ENCODE data around the gene ARF5. TPM values are rescaled to one million over a fixed set of nuclear protein-coding genes. Genes with fewer than 3 reads are reported as not detected.

ARF5 gene
- total RNA-seq, 1 donor from 2014 or later: 137 TPM

- no peaks in the 10 kb centered on the region for H3K9me3 Mint-ChIP-seq (ENCODE audit: low read depth)
- no peak for TF ChIP-seq CTCF (IDR thresholded peaks at IDR 0.05)
- peaks cover 22% of the 10 kb centered on the region for H3K4me1 Mint-ChIP-seq (ENCODE audit: low read depth)
- no peak overlapping the region for H3K27ac Mint-ChIP-seq (ENCODE audit: unreplicated experiment)
- DNase-seq (ENCODE audit: low spot score): no peak
- H3K27me3 Mint-ChIP-seq (ENCODE audit: low read depth): no peaks in the 10 kb centered on the region
- H3K36me3 Mint-ChIP-seq (ENCODE audit: low read depth): no peaks in the 10 kb centered on the region
- H3K4me3 Mint-ChIP-seq (ENCODE audit: unreplicated experiment): no peak overlapping the region
Observed at GRCh38 chr7:127635659-127636285, 47.6 kb downstream of the ARF5 start.

GRCh38 chr7:127638197-127638596 lies 50.0 kb downstream of the ARF5 start:
- H3K9me3 Mint-ChIP-seq (ENCODE audit: low read depth): no peaks in the 10 kb centered on the region
- peaks cover 19% of the 10 kb centered on the region for H3K4me1 Mint-ChIP-seq (ENCODE audit: low read depth)
- no peaks in the 10 kb centered on the region for H3K36me3 Mint-ChIP-seq (ENCODE audit: low read depth)
- no peak overlapping the region for H3K27ac Mint-ChIP-seq (ENCODE audit: unreplicated experiment)
- DNase-seq (ENCODE audit: low spot score): no peak
- no peak for TF ChIP-seq CTCF (IDR thresholded peaks at IDR 0.05)
- no peaks in the 10 kb centered on the region for H3K27me3 Mint-ChIP-seq (ENCODE audit: low read depth)
- no peak overlapping the region for H3K4me3 Mint-ChIP-seq (ENCODE audit: unreplicated experiment)

Other genes starting within 250 kb of the ARF5 start
- 27.3 to 33.6 TPM (median 30.5 TPM) in 3 replicates for gene ZNF800, start 195.7 kb upstream of the ARF5 start, total RNA-seq
- gene GCC1, start 2.8 kb upstream of the ARF5 start, total RNA-seq: 15.8 to 19.9 TPM (median 18.9 TPM) in 3 replicates
- gene FSCN3, start 5.3 kb downstream of the ARF5 start, total RNA-seq: not detected in 3 replicates
- gene PAX4, start 29.7 kb downstream of the ARF5 start, total RNA-seq: not detected in 3 replicates
- 229 to 285 TPM (median 239 TPM) in 3 replicates for gene SND1, start 63.8 kb downstream of the ARF5 start, total RNA-seq

Data from chondrocyte (in vitro differentiated cells).